BE2C (cell line): Measurements from ENCODE around the gene CCM2.

Experiments used
- DNase-seq: peaks from one replicate; pipeline ENCODE4 v3.0.0-alpha.2; 2020
- H3K27me3 ChIP-seq: fragments of 250-450 bp; sonication (Bioruptor Pico); 2 replicates; pipeline ENCODE4 v1.5.1; 2020; ENCODE audit warnings: mild to moderate bottlenecking
- H3K36me3 ChIP-seq: fragments of 250-450 bp; sonication (Bioruptor Pico); 2 replicates; pipeline ENCODE4 v1.5.1; 2020; ENCODE audit warnings: mild to moderate bottlenecking
- H3K4me1 ChIP-seq: fragments of 250-450 bp; sonication (Bioruptor Pico); 2 replicates; pipeline ENCODE4 v1.5.1; 2020
- H3K4me3 ChIP-seq: 2 replicates; pipeline ENCODE4 v1.5.1; 2011; ENCODE audit warnings: low read depth, low read length
- H3K9me3 ChIP-seq: fragments of 250-450 bp; sonication (Bioruptor Pico); 2 replicates; pipeline ENCODE4 v1.5.1; 2020
- TF ChIP-seq, protein P1 (sequence below): IDR thresholded peaks from 2 replicates; pipeline ENCODE4 v1.5.1; 2012; ENCODE audit warnings: mild to moderate bottlenecking, low read depth, low read length

The CCM2 gene

DNA sequence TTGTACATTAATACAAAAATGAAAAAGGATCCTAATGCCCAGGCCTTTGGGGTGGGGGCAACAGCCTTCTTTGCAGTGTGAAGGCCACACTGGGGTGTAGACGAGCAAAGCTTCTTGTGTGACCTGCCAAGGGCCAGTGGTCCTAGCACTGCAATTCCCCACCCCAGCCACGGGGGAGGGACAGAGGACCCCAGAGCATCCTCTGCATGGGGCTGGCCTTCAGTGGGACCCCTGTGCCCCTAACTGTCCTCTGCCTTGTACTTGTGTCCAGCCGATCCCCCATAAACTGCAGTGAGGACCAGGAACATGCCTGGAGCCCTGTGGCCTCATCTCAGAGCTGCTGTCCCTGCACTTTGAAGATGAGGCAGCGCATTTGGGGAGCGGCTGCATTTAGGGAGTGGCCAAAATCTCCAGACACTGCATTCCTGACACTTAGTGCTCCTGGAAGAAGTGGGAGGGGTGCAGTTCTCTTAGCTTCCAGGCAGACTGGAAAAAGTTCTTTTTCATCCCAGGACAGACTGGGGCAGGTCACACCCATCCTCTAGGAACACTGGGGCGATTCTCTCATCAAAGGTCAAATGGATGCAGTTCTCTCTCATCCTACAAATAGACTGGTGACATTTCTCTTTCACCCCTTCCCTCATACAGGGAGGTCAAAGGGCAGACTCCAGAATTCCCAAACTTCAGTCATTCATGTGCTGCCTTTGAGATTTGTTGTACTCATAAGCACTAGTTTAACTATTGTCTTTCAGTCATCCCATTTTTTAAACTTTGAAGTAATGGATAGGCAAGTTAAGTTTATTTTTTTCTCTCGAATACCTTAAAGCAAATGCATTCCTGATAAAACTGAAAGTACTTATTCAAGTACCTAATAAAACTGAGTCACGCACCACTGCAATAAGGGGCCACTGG is 20.3 kb upstream of the CCM2 start:
- Histone ChIP-seq H3K4me3 (no peak overlapping the region), H3K27me3 (no peaks in the 10 kb centered on the region), H3K4me1 (peaks cover 6% of the 10 kb centered on the region), H3K9me3 (no peaks in the 10 kb centered on the region), H3K36me3 (peaks cover 42% of the 10 kb centered on the region)
- TF ChIP-seq, protein P1, sequence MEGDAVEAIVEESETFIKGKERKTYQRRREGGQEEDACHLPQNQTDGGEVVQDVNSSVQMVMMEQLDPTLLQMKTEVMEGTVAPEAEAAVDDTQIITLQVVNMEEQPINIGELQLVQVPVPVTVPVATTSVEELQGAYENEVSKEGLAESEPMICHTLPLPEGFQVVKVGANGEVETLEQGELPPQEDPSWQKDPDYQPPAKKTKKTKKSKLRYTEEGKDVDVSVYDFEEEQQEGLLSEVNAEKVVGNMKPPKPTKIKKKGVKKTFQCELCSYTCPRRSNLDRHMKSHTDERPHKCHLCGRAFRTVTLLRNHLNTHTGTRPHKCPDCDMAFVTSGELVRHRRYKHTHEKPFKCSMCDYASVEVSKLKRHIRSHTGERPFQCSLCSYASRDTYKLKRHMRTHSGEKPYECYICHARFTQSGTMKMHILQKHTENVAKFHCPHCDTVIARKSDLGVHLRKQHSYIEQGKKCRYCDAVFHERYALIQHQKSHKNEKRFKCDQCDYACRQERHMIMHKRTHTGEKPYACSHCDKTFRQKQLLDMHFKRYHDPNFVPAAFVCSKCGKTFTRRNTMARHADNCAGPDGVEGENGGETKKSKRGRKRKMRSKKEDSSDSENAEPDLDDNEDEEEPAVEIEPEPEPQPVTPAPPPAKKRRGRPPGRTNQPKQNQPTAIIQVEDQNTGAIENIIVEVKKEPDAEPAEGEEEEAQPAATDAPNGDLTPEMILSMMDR: no peak
- DNase-seq: no peak

DNA sequence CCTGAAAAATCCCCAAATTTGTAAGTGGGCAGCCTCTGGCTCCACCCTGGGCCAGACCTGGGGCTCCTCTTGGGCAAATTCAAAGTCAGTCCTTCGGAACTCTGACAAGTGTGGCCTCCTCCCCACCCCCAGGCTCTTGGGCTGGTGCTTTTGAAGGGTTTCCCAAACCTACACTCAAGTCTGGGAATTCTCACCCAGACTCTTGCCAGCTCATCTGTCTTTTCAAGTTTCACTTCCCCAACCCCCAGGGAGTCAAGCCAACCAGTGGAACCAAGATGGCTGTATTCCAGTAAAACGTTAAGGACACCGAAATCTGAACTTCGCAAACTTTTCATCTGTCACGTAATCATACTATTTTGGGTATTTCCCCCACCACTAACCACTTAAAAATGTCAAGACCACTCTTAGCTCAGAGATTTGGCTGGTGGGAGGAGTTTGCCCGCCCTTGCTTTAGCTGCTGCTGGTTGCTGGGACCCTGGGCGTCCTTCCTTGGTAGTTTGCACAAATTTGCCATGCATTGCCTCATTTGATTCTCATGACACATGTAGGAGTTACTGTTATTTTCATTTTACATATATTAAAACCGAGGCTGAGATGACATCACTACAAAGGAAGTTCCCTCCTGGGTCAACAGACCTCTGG is 19.5 kb upstream of the CCM2 start:
- no peak for DNase-seq
- H3K27me3 ChIP-seq: no peaks in the 10 kb centered on the region
- H3K36me3 ChIP-seq: peaks cover 50% of the 10 kb centered on the region
- H3K4me3 ChIP-seq: no peak overlapping the region
- H3K9me3 ChIP-seq: no peaks in the 10 kb centered on the region
- TF ChIP-seq, protein P1: no peak
- H3K4me1 ChIP-seq: peaks cover 8% of the 10 kb centered on the region

DNA sequence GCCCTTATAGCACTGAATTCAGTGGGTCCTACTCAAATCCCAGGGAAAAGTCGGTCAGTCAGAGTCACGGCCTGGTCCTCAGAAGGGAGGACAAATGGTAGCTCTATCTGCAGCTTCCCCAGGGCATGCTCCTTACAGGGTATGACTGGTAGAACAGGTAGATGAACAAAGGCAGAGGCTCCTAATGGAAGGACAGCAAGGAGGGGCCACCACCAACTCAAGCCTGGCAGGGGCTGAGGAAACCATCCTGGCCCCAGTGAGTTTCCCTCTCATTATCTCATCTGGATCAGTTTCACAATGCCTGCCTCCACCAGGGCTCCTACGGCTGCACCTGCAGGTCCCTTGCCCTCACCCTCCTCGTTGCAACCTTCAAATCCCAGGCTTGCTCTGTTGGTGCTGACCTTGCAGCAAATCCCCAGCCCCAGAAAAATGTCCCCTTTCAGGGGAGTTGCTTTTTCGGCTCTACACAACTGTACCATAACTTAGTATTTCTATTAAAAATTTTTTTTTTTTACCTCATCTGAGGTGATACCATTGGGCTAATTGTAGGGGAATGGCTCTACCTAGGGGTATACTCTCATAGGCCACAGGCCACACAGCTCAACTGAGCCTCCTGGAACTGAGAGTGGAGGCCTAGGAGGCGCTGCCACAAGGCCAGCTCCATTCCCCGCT is 18.8 kb upstream of the CCM2 start:
- no peaks in the 10 kb centered on the region for H3K9me3 ChIP-seq
- peaks cover 8% of the 10 kb centered on the region for H3K4me1 ChIP-seq
- TF ChIP-seq, protein P1: no peak
- DNase-seq: no peak
- H3K4me3 ChIP-seq: no peak overlapping the region
- H3K36me3 ChIP-seq: peaks cover 56% of the 10 kb centered on the region
- no peaks in the 10 kb centered on the region for H3K27me3 ChIP-seq

DNA sequence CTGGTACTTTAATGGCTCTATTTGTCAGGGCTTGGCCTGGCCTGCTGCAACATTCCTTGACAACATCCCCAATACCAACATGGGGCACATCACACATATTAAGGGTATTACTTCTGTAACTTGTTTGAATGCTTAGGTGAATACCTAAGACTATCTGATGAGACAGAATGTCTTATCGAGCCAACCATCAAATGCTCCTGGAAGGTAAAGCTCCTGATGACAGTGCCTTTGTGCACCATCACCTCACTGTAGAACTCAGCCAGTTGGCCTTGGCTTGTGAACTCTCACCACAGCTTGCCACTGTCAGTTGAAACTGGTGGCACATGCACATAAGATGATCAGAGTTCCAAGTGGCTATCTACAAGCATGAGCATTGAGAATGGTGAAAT is 17.5 kb upstream of the CCM2 start:
- no peak for DNase-seq
- TF ChIP-seq, protein P1: no peak
- Histone ChIP-seq H3K27me3 (no peaks in the 10 kb centered on the region), H3K9me3 (no peaks in the 10 kb centered on the region), H3K4me3 (no peak overlapping the region), H3K4me1 (peaks cover 8% of the 10 kb centered on the region), H3K36me3 (peaks cover 56% of the 10 kb centered on the region)

DNA sequence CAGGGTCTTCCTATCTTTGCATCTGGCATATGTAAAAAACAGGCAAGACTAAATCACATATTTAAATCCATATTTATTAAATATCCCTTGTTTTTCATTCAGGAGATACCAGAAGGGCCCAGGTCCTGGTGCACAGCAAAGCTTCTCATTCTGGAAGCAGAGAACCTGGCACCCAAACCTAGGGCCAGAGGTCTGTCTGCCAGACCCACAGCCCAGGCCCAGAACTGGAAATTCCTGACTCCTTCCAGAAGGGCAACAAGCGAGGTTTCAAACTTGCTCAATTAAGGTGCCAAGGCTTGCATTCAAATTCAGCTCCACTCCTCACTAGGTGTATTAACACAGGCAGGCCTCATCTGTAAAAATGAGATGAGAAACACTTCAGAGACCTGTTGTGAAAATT is 17.0 kb upstream of the CCM2 start:
- no peak for DNase-seq
- Histone ChIP-seq H3K4me1 (peaks cover 6% of the 10 kb centered on the region), H3K36me3 (peaks cover 56% of the 10 kb centered on the region), H3K4me3 (no peak overlapping the region), H3K9me3 (no peaks in the 10 kb centered on the region), H3K27me3 (no peaks in the 10 kb centered on the region)
- TF ChIP-seq, protein P1: no peak
